AG09309 (cell line): ENCODE results near the gene OR10J1.

Source experiments
- DNase-seq: peaks from one replicate; pipeline ENCODE4 v3.0.0-alpha.2; 2010; ENCODE audit warnings: low read depth
- H3K4me3 ChIP-seq: 2 replicates; pipeline ENCODE4 v1.5.1; 2011; ENCODE audit warnings: mild to moderate bottlenecking, low read depth, low read length, moderate library complexity; ENCODE audit not compliant: control insufficient read depth
- CTCF ChIP-seq: IDR thresholded peaks from 2 replicates; pipeline ENCODE4 v1.5.1; 2011; ENCODE audit warnings: mild to moderate bottlenecking, low read depth, low read length, inconsistent platforms; ENCODE audit not compliant: insufficient read depth, control insufficient read depth; ENCODE audit errors: missing control alignments

Gene OR10J1

GRCh38 chr1:159430985-159431384, 8.5 kb upstream of the OR10J1 start:
- H3K4me3 ChIP-seq: no peak overlapping the region
- DNase-seq: no peak
- TF ChIP-seq CTCF: no peak

GRCh38 chr1:159431904-159432303, 7.6 kb upstream of the OR10J1 start, which contains the start of gene OR10J4:
OR10J4 (plus strand) TSS chr1:159432204.
- H3K4me3 ChIP-seq: no peak within 1 kb of the TSS
- no peak for TF ChIP-seq CTCF
- DNase-seq: no peak

GRCh38 chr1:159436469-159436868, 3.1 kb upstream of the OR10J1 start:
- TF ChIP-seq CTCF: no peak
- H3K4me3 ChIP-seq: no peak overlapping the region
- no peak for DNase-seq

- no peak overlapping the region for H3K4me3 ChIP-seq
- TF ChIP-seq CTCF: no peak
- no peak for DNase-seq
Observed at GRCh38 chr1:159441360-159441759, 1.8 kb downstream of the OR10J1 start.

GRCh38 chr1:159442428-159442827, 2.9 kb downstream of the OR10J1 start:
- no peak for TF ChIP-seq CTCF

GRCh38 chr1:159443066-159443750, 3.7 kb downstream of the OR10J1 start:
- TF ChIP-seq CTCF: no peak
- H3K4me3 ChIP-seq: no peak overlapping the region
- no peak for DNase-seq

More at GRCh38 chr1:159442428-159442827, 2.9 kb downstream of the OR10J1 start:
- no peak overlapping the region for H3K4me3 ChIP-seq
- DNase-seq: no peak

GRCh38 chr1:159444511-159444910, 5.0 kb downstream of the OR10J1 start:
- no peak overlapping the region for H3K4me3 ChIP-seq
- TF ChIP-seq CTCF: no peak
- no peak for DNase-seq
